Measurements from ENCODE around the gene BICRA. TPM values are rescaled to one million over a fixed set of nuclear protein-coding genes. Genes with fewer than 3 reads are reported as not detected.

Gene BICRA
- polyA plus RNA-seq, 1 of the 3 experiments (the other 2 are of a cell fraction) = 1.4 TPM

DNA sequence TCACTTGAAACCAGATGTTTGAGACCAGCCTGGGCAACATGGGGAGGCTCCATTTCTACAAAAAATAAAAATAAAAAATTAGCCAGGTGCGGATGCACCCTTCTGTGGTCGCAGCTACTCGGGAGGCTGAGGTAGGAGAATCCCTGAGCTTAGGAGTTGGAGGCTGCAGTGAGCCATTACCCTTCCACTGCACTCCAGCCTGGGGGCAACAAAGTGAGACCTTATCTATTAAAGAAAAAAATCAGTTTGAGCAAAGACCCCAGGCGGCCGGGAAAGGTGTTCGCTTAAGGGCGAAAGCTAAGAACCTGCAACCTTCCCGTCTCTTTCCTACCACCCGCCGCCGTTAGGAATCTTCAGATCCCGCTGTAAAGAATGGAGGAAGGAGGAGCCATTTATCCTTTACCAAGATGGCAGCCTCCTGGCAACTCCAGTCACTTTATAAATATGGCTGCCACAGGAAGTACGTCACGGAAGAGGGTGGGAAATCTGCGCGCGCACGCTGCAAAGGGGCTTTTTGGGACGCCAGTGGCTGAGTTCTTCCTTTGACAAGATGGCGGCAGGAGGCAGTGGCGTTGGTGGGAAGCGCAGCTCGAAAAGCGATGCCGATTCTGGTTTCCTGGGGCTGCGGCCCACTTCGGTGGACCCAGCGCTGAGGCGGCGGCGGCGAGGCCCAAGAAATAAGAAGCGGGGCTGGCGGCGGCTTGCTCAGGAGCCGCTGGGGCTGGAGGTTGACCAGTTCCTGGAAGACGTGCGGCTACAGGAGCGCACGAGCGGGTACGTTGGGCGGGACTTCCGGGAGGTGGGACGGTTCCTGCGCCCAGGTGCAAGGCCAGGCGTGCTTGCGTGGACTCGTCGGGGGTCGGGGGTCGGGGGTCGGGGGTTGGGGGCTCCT, 136.3 kb downstream of the BICRA start, which contains the start of gene NOP53:
Gene NOP53, plus strand, starts transcription at position 537 of the 892 bp plus-strand sequence. Its CDS starts 14 bp downstream, at position 551.
- peaks cover 20 to 35% of the 10 kb centered on the region in 2 experiments for H3K36me3 ChIP-seq (replicated peaks in 1 of 2; ENCODE audit: control insufficient read depth in 1 of 2, insufficient read depth in 2 of 2, low read length in 1 of 2)
- H4K20me1 ChIP-seq (ENCODE audit: insufficient read depth) = peaks cover 6% of the 10 kb centered on the region; the same call in 1 of the 2 replicates
- H3K27me3 ChIP-seq (ENCODE audit: insufficient read depth) = no peaks in the 10 kb centered on the region
- peak within 1 kb of the TSS; percentile 73 for H3K4me2 ChIP-seq
- peaks cover 28% of the 10 kb centered on the region for H3F3A ChIP-seq (replicated peaks; ENCODE audit: insufficient read depth)
- H3K9me3 ChIP-seq = no peaks in the 10 kb centered on the region
- CTCF ChIA-PET = interaction anchor here (0.8 to 17.6 kb wide), 7 partner anchors 11 to 449 kb away, joined by 3 to 475 read pairs (median 3); partner anchors contain the start of gene EHD2
- H3K9ac ChIP-seq = peak within 1 kb of the TSS; percentile 83
- peak; percentile 96 for DNase-seq
- POLR2A ChIA-PET = interaction anchor here (0.6 to 1.9 kb wide), 6 partner anchors 10 to 1373 kb away, joined by 3 to 5 read pairs (median 3); partner anchors contain the start of gene EHD2
- no peaks in the 10 kb centered on the region for H3K9me2 ChIP-seq
- H2AFZ ChIP-seq (ENCODE audit: low read depth) = no peak within 1 kb of the TSS; the same call in 1 of the 2 replicates
- H3K79me2 ChIP-seq (ENCODE audit: insufficient read depth) = peaks cover 41% of the 10 kb centered on the region
- H3K27ac ChIP-seq (ENCODE audit: low read depth in 2 of 2, low read length in 1 of 2) = peak within 1 kb of the TSS; percentile 91 to 97
- H3K4me3 ChIP-seq (ENCODE audit: low read depth in 2 of 2, low read length in 1 of 2) = peak within 1 kb of the TSS; percentile 65 to 83
- peaks cover 12 to 14% of the 10 kb centered on the region in 2 experiments; a peak in 1 of 4 replicates for H3K4me1 ChIP-seq (ENCODE audit: control insufficient read depth in 1 of 2, insufficient read depth in 2 of 2, low read depth in 1 of 2, low read length in 1 of 2)
- WGBS (ENCODE audit: low lambda C conversion rate) = 9% methylated on average over 23 of the region's 53 CpGs
- TF ChIP-seq YY1 (IDR thresholded peaks at IDR 0.05; ENCODE audit: low read depth) (peak; percentile 100), EP300 (IDR thresholded peaks at IDR 0.05; ENCODE audit: borderline replicate concordance in 1 of 2, low read depth in 1 of 2, low read length in 1 of 2) (peak in 1 of 2 experiments; percentile 39; a peak in 1 of 4 replicates), RXRA (IDR thresholded peaks at IDR 0.05; ENCODE audit: borderline replicate concordance, low read depth) (no peak), FOXJ3 (CRISPR knock-in tag; IDR thresholded peaks at IDR 0.05) (no peak), MEF2A (IDR thresholded peaks at IDR 0.05; ENCODE audit: borderline replicate concordance, low read depth) (no peak), NRF1 (IDR thresholded peaks at IDR 0.05; ENCODE audit: low read depth, low read length) (peak; percentile 75), TAF1 (IDR thresholded peaks at IDR 0.05; ENCODE audit: borderline replicate concordance, low read depth, low read length) (peak; percentile 89; the same call in 1 of the 2 replicates), POLR2AphosphoS5 (IDR thresholded peaks at IDR 0.05; ENCODE audit: low read depth, low read length) (peak; percentile 95), GATA2 (CRISPR knock-in tag; IDR thresholded peaks at IDR 0.05) (no peak), SMC3 (IDR thresholded peaks at IDR 0.05; ENCODE audit: low read depth, low read length) (no peak), SIN3A (IDR thresholded peaks at IDR 0.05; ENCODE audit: borderline replicate concordance, low read depth, low read length) (peak; percentile 56; the same call in 1 of the 2 replicates)
- TF ChIP-seq, protein P1, sequence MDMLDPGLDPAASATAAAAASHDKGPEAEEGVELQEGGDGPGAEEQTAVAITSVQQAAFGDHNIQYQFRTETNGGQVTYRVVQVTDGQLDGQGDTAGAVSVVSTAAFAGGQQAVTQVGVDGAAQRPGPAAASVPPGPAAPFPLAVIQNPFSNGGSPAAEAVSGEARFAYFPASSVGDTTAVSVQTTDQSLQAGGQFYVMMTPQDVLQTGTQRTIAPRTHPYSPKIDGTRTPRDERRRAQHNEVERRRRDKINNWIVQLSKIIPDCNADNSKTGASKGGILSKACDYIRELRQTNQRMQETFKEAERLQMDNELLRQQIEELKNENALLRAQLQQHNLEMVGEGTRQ (IDR thresholded peaks at IDR 0.05; ENCODE audit: borderline replicate concordance, low read depth, low read length) = no peak
- TF ChIP-seq, protein P2, sequence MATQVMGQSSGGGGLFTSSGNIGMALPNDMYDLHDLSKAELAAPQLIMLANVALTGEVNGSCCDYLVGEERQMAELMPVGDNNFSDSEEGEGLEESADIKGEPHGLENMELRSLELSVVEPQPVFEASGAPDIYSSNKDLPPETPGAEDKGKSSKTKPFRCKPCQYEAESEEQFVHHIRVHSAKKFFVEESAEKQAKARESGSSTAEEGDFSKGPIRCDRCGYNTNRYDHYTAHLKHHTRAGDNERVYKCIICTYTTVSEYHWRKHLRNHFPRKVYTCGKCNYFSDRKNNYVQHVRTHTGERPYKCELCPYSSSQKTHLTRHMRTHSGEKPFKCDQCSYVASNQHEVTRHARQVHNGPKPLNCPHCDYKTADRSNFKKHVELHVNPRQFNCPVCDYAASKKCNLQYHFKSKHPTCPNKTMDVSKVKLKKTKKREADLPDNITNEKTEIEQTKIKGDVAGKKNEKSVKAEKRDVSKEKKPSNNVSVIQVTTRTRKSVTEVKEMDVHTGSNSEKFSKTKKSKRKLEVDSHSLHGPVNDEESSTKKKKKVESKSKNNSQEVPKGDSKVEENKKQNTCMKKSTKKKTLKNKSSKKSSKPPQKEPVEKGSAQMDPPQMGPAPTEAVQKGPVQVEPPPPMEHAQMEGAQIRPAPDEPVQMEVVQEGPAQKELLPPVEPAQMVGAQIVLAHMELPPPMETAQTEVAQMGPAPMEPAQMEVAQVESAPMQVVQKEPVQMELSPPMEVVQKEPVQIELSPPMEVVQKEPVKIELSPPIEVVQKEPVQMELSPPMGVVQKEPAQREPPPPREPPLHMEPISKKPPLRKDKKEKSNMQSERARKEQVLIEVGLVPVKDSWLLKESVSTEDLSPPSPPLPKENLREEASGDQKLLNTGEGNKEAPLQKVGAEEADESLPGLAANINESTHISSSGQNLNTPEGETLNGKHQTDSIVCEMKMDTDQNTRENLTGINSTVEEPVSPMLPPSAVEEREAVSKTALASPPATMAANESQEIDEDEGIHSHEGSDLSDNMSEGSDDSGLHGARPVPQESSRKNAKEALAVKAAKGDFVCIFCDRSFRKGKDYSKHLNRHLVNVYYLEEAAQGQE (IDR thresholded peaks at IDR 0.05; ENCODE audit: low read depth, low read length) = peak; percentile 33; the same call in 1 of the 2 replicates
- TF ChIP-seq, protein P3, sequence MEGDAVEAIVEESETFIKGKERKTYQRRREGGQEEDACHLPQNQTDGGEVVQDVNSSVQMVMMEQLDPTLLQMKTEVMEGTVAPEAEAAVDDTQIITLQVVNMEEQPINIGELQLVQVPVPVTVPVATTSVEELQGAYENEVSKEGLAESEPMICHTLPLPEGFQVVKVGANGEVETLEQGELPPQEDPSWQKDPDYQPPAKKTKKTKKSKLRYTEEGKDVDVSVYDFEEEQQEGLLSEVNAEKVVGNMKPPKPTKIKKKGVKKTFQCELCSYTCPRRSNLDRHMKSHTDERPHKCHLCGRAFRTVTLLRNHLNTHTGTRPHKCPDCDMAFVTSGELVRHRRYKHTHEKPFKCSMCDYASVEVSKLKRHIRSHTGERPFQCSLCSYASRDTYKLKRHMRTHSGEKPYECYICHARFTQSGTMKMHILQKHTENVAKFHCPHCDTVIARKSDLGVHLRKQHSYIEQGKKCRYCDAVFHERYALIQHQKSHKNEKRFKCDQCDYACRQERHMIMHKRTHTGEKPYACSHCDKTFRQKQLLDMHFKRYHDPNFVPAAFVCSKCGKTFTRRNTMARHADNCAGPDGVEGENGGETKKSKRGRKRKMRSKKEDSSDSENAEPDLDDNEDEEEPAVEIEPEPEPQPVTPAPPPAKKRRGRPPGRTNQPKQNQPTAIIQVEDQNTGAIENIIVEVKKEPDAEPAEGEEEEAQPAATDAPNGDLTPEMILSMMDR (IDR thresholded peaks at IDR 0.05) = no peak
- TF ChIP-seq, protein P4, sequence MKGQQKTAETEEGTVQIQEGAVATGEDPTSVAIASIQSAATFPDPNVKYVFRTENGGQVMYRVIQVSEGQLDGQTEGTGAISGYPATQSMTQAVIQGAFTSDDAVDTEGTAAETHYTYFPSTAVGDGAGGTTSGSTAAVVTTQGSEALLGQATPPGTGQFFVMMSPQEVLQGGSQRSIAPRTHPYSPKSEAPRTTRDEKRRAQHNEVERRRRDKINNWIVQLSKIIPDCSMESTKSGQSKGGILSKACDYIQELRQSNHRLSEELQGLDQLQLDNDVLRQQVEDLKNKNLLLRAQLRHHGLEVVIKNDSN (IDR thresholded peaks at IDR 0.05; ENCODE audit: borderline replicate concordance, low read depth) = no peak
- TF ChIP-seq, protein P5, sequence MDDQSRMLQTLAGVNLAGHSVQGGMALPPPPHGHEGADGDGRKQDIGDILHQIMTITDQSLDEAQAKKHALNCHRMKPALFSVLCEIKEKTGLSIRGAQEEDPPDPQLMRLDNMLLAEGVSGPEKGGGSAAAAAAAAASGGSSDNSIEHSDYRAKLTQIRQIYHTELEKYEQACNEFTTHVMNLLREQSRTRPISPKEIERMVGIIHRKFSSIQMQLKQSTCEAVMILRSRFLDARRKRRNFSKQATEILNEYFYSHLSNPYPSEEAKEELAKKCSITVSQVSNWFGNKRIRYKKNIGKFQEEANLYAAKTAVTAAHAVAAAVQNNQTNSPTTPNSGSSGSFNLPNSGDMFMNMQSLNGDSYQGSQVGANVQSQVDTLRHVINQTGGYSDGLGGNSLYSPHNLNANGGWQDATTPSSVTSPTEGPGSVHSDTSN (IDR thresholded peaks at IDR 0.05) = peak; percentile 55
- TF ChIP-seq, protein P6, sequence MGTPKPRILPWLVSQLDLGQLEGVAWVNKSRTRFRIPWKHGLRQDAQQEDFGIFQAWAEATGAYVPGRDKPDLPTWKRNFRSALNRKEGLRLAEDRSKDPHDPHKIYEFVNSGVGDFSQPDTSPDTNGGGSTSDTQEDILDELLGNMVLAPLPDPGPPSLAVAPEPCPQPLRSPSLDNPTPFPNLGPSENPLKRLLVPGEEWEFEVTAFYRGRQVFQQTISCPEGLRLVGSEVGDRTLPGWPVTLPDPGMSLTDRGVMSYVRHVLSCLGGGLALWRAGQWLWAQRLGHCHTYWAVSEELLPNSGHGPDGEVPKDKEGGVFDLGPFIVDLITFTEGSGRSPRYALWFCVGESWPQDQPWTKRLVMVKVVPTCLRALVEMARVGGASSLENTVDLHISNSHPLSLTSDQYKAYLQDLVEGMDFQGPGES (IDR thresholded peaks at IDR 0.05; ENCODE audit: low read depth, low read length) = no peak

Measured in SK-N-SH (cell line).